H9 (cell line): Measurements from ENCODE around the gene BMP7. TPM values are rescaled to one million over a fixed set of nuclear protein-coding genes. Genes with fewer than 3 reads are reported as not detected.

Experiments
- DNase-seq: peaks from one replicate; pipeline ENCODE4 v3.0.0-alpha.2; 2017
- H2AFZ ChIP-seq: one replicate; pipeline ENCODE4 v1.6.1; 2013; ENCODE audit warnings: mild to moderate bottlenecking, low read length, control low read depth, moderate library complexity
- H2AK5ac ChIP-seq: 2 replicates; pipeline ENCODE4 v1.6.1; 2013; ENCODE audit warnings: low read length, control low read depth, mixed read lengths; ENCODE audit not compliant: insufficient read length
- H2BK120ac ChIP-seq: one replicate; pipeline ENCODE4 v1.6.1; 2013; ENCODE audit warnings: low read depth, mild to moderate bottlenecking, low read length, control low read depth, inconsistent platforms; ENCODE audit not compliant: poor library complexity, severe bottlenecking
- H2BK12ac ChIP-seq: 2 replicates; pipeline ENCODE4 v1.6.1; 2013; ENCODE audit warnings: low read length, control low read depth, mixed read lengths, low read depth; ENCODE audit not compliant: insufficient read length
- H2BK15ac ChIP-seq: 2 replicates; pipeline ENCODE4 v1.6.1; 2013; ENCODE audit warnings: low read depth, low read length, control low read depth
- H2BK20ac ChIP-seq: one replicate; pipeline ENCODE4 v1.6.1; 2013; ENCODE audit warnings: low read depth, mild to moderate bottlenecking, low read length, control low read depth, inconsistent platforms; ENCODE audit not compliant: poor library complexity, severe bottlenecking
- H2BK5ac ChIP-seq: 2 replicates; pipeline ENCODE4 v1.6.1; 2013; ENCODE audit warnings: low read length, control low read depth, mixed read lengths; ENCODE audit not compliant: insufficient read length
- H3K14ac ChIP-seq: 2 replicates; pipeline ENCODE4 v1.6.1; 2013; ENCODE audit warnings: low read length, control low read depth; ENCODE audit not compliant: insufficient read depth
- H3K18ac ChIP-seq: 2 replicates; pipeline ENCODE4 v1.6.1; 2013; ENCODE audit warnings: low read depth, mild to moderate bottlenecking, mixed read lengths, low read length, control low read depth; ENCODE audit not compliant: insufficient read length
- H3K23ac ChIP-seq: 2 replicates; pipeline ENCODE4 v1.6.1; 2013; ENCODE audit warnings: low read length, control low read depth, mixed read lengths, low read depth; ENCODE audit not compliant: insufficient read length
- H3K23me2 ChIP-seq: 2 replicates; pipeline ENCODE4 v1.6.1; 2013; ENCODE audit warnings: low read depth, mild to moderate bottlenecking, mixed read lengths, low read length, control low read depth; ENCODE audit not compliant: insufficient read length, poor library complexity, severe bottlenecking
- H3K27ac ChIP-seq: 2 replicates; pipeline ENCODE4 v1.5.1; 2013; ENCODE audit warnings: low read length, control low read depth, mixed read lengths, low read depth; ENCODE audit not compliant: insufficient read length
- H3K27me3 ChIP-seq: 2 replicates; pipeline ENCODE4 v1.6.1; 2013; ENCODE audit warnings: low read length, control low read depth, inconsistent platforms; ENCODE audit not compliant: insufficient read depth
- H3K4ac ChIP-seq: 2 replicates; pipeline ENCODE4 v1.6.1; 2013; ENCODE audit warnings: low read depth, mild to moderate bottlenecking, control low read depth, inconsistent platforms, low read length, moderate library complexity
- H3K4me1 ChIP-seq: 2 replicates; pipeline ENCODE4 v1.6.1; 2013; ENCODE audit warnings: low read length, control low read depth, inconsistent platforms; ENCODE audit not compliant: insufficient read depth
- H3K4me2 ChIP-seq: 2 replicates; pipeline ENCODE4 v1.6.1; 2013; ENCODE audit warnings: low read length, control low read depth, mixed read lengths; ENCODE audit not compliant: insufficient read length, insufficient read depth
- H3K56ac ChIP-seq: 2 replicates; pipeline ENCODE4 v1.6.1; 2013; ENCODE audit warnings: low read depth, mild to moderate bottlenecking, mixed read lengths, low read length, control low read depth; ENCODE audit not compliant: insufficient read length
- H3K79me1 ChIP-seq: 2 replicates; pipeline ENCODE4 v1.6.1; 2013; ENCODE audit warnings: low read depth, mild to moderate bottlenecking, moderate library complexity, low read length, control low read depth, inconsistent platforms; ENCODE audit not compliant: insufficient read depth, poor library complexity, severe bottlenecking
- H3K79me2 ChIP-seq: 2 replicates; pipeline ENCODE4 v1.6.1; 2013; ENCODE audit warnings: low read length, control low read depth, inconsistent platforms; ENCODE audit not compliant: insufficient read depth
- H3K9ac ChIP-seq: 2 replicates; pipeline ENCODE4 v1.6.1; 2013; ENCODE audit warnings: low read length, control low read depth, mixed read lengths; ENCODE audit not compliant: insufficient read length; ENCODE audit errors: extremely low read depth
- H3K9me3 ChIP-seq: one replicate; pipeline ENCODE4 v1.6.1; 2013; ENCODE audit warnings: low read depth, low read length, inconsistent platforms; ENCODE audit not compliant: control insufficient read depth
- H3T11ph ChIP-seq: one replicate; pipeline ENCODE4 v1.6.1; 2013; ENCODE audit warnings: mild to moderate bottlenecking, low read length, control low read depth, inconsistent platforms
- H4K20me1 ChIP-seq: one replicate; pipeline ENCODE4 v1.6.1; 2013; ENCODE audit not compliant: control insufficient read depth, insufficient read length, insufficient read depth
- H4K5ac ChIP-seq: 2 replicates; pipeline ENCODE4 v1.6.1; 2013; ENCODE audit warnings: low read depth, mild to moderate bottlenecking, mixed read lengths, low read length, control low read depth; ENCODE audit not compliant: insufficient read length
- H4K8ac ChIP-seq: replicated peaks from 2 replicates; pipeline ENCODE4 v1.6.1; 2013; ENCODE audit warnings: low read length, control low read depth, mixed read lengths, low read depth; ENCODE audit not compliant: insufficient read length
- H4K91ac ChIP-seq: 2 replicates; pipeline ENCODE4 v1.6.1; 2013; ENCODE audit warnings: low read depth, mild to moderate bottlenecking, moderate library complexity, mixed read lengths, low read length, control low read depth; ENCODE audit not compliant: insufficient read length
- H3K27ac Mint-ChIP-seq, 3 experiments: 2 replicates in 2 of 3; 3 replicates in 1 of 3; pipeline ENCODE4 v1.8.0; 2020 to 2021; ENCODE audit warnings: mixed read lengths in 3 of 3, mild to moderate bottlenecking in 1 of 3, moderate library complexity in 1 of 3
- H3K27me3 Mint-ChIP-seq: 2 replicates; pipeline ENCODE4 v1.8.0; 2021; ENCODE audit warnings: low read depth, mild to moderate bottlenecking, moderate library complexity, mixed read lengths
- H3K36me3 Mint-ChIP-seq, 3 experiments: 2 replicates in 2 of 3; 3 replicates in 1 of 3; pipeline ENCODE4 v1.8.0; 2020 to 2021; ENCODE audit warnings: low read depth in 3 of 3, mixed read lengths in 3 of 3; ENCODE audit not compliant: insufficient read depth in 1 of 3
- H3K4me1 Mint-ChIP-seq, 2 experiments: 2 replicates each; pipeline ENCODE4 v1.8.0; 2020; ENCODE audit warnings: mixed read lengths in 2 of 2
- H3K4me3 Mint-ChIP-seq, 2 experiments: 2 replicates in 1 of 2; 3 replicates in 1 of 2; pipeline ENCODE4 v1.8.0; 2020 to 2021; ENCODE audit warnings: mild to moderate bottlenecking in 2 of 2, mixed read lengths in 2 of 2, moderate library complexity in 1 of 2
- H3K9me3 Mint-ChIP-seq, 2 experiments: 2 replicates in 1 of 2; 3 replicates in 1 of 2; pipeline ENCODE4 v1.8.0; 2020; ENCODE audit warnings: mild to moderate bottlenecking in 2 of 2, mixed read lengths in 2 of 2, moderate library complexity in 1 of 2
- CTCF ChIP-seq: fragments of 200-600 bp; sonication (generic); conservative IDR thresholded peaks from 3 replicates; pipeline ENCODE4 v1.8.0; 2021; ENCODE audit warnings: antibody characterized with exemption, mild to moderate bottlenecking
- WGBS: extraction: QIAGEN DNeasy Blood & Tissue Kit; methylation state at CpG from one replicate; pipeline ENCODE4 v1.1.7; 2013; ENCODE audit warnings: missing lambda C conversion rate, low lambda C conversion rate, mixed read lengths; ENCODE audit not compliant: insufficient read length; ENCODE audit errors: extremely low coverage; 5-methylcytosine and 5-hydroxymethylcytosine counted together
- total RNA-seq: library from RNA; stranded (reverse); gene quantifications from 2 replicates; pipeline ENCODE4 v1.2.1, GENCODE V29; 2021

BMP7 gene
- total RNA-seq, 1 experiment from 2014 or later = 17.7 TPM

DNA sequence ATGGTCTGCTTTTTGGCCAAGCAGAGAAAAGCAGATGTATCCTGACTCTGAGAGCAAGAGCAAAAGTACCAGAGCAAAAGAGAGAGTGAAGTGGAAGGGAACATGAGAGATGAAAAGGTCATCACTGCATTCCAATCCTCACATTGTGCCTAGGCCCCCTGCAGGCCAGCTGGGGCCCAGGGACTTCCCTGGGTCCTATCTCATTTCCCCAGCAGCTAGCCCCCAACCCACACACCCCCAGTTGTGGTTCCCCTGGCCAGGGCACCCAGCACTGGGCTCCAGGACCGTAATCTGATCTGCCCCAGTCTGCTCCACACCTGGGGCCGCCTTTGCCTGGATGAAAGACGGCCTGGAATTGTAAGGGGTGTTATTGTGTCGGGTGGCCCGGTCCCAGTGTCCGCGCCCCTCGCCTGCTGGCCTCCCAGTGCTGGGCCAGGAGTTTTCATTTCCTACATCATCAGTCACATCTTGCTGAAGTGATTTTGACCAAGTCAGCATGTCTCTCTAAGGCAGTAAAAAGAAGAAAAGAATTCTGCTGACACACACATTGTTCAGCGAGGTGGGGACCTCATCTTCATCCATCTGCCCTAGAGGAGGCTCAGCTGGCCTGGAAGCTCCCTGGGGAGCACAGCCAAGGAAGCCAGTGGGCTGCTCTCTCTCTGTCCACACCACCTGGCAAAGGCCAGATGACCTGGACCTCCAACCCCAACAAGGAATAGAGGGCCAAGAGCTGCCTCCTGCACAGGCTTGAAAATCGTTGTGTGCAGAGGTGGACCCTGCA lies 4.0 kb upstream of the BMP7 start:
- Histone ChIP-seq H2BK20ac (no peak overlapping the region), H3K27ac (no peak overlapping the region), H3K56ac (no peak overlapping the region), H3K9ac (no peak overlapping the region), H3T11ph (no peak overlapping the region), H3K4me1 (peaks cover 5% of the 10 kb centered on the region; the same call in 1 of the 2 replicates), H3K14ac (no peak overlapping the region), H3K79me2 (no peaks in the 10 kb centered on the region), H4K91ac (no peak overlapping the region), H2AK5ac (no peak overlapping the region), H3K27me3 (peaks cover 30% of the 10 kb centered on the region), H3K4ac (no peak overlapping the region), H2BK12ac (no peak overlapping the region), H2BK5ac (no peak overlapping the region), H4K20me1 (no peaks in the 10 kb centered on the region), H2BK15ac (no peak overlapping the region), H2BK120ac (no peak overlapping the region), H3K23ac (no peak overlapping the region), H3K79me1 (no peaks in the 10 kb centered on the region), H3K18ac (no peak overlapping the region), H3K4me2 (no peak overlapping the region), H2AFZ (no peak overlapping the region), H3K23me2 (peaks cover 12% of the 10 kb centered on the region), H4K8ac (no peak overlapping the region), H3K9me3 (no peaks in the 10 kb centered on the region), H4K5ac (no peak overlapping the region)
- no CpG with 5 or more reads among the region's 10 CpGs for WGBS
- 0 out of 5 replicates have a peak overlapping the region, but pooled peaks of 1 of the 2 experiments have one; percentile 20 for H3K4me3 Mint-ChIP-seq
- peak; percentile 41 for DNase-seq
- H3K27ac Mint-ChIP-seq = no peak overlapping the region
- H3K9me3 Mint-ChIP-seq = no peaks in the 10 kb centered on the region; a peak in 3 of 5 replicates
- no peaks in the 10 kb centered on the region for H3K36me3 Mint-ChIP-seq
- TF ChIP-seq CTCF = peak; percentile 54
- H3K4me1 Mint-ChIP-seq = peaks cover 44 to 61% of the 10 kb centered on the region in 2 experiments
- H3K27me3 Mint-ChIP-seq = peaks cover 69% of the 10 kb centered on the region
